Cerebellar nuclear complex (tissue), 1 donor: ENCODE data around the gene TSPAN14.
"Not testable (repeated sequence)": the region's sequence is repeated elsewhere in the genome, so short reads cannot be mapped to it uniquely, and the experiment has no call there.

Experiments used
- DNase-seq, 2 experiments: peaks; one replicate each; lab custom pipeline; 2025; lab: John Stamatoyannopoulos, UW

Gene TSPAN14, protein sequence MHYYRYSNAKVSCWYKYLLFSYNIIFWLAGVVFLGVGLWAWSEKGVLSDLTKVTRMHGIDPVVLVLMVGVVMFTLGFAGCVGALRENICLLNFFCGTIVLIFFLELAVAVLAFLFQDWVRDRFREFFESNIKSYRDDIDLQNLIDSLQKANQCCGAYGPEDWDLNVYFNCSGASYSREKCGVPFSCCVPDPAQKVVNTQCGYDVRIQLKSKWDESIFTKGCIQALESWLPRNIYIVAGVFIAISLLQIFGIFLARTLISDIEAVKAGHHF

DNA sequence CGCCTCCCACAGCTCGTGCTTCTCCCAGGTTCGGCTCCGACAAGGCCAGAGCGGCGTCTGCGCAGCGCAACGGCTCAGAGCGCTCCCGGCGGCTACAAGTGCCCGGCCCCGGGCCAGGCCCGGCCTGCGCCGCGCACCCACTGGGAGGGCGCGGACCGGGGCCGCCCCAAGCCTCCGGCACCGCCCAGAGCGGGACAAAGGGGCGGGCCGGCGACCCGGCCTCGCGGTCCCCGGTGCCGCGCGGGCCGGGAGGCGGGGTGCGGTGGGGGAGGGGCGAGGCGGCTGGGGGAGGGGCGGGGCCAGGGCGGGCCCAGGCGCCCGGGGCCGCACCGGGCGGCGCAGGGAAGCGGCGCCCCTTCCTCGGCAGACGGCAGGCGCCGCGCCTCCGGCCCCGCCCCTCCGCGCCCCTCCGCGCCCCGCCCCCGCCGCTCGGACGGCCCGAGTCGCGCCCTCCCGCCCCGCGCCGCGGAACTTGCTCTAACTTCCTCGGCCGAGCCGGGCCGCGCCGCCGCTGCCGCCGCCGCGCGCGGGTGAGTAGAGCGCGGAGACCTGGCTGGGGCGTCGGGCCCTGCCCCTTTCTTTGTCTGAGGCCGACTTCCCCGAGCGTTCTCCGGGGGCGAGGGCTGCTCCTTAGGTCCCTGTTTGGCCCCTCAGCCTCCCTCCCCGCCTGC, at the start of gene TSPAN14:
TSS of gene TSPAN14 (plus strand) at position 469 of the 671 bp plus-strand sequence. CDS start 34,924 bp downstream, outside the sequence.
- DNase-seq, result no peak

DNA sequence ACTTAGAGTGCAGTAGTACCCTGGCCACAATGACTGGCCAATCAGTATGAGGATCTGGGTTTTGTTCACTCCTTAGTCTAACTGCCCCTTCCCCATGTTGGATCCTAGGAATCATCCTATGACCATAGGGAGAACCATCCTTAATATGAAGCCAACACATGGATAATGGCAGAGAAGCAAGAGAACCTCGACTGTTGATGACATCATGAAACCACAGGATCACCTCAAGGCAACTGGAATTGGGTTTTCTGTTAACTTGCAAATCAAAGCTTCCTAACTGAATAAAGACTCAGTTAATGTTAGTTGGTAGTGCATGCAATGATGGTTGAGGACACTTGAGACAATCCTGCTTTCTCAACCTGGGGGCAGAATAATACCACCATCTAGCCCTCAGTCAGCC, 49.1 kb upstream of the TSPAN14 start:
- no peak for DNase-seq

DNA sequence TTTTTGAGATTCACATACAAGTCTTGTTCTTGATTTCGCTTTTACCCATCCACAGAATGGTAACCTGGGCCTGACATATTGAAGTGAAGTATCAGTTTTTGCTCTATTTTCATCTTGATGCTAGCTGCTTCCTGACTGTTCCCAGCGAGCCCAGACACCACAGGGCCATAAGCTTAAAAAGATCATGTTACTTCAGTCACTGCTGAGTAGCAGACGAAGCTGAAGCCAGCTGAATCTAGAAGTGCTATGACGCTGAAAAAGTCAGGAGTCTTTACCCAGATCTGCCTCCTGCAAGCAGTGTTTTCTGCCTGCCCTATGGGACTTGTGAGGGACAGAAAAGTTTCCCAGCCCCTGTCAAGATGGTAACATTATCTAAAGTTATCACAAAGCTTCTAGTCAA, 48.5 kb upstream of the TSPAN14 start:
- DNase-seq, result no peak

DNA sequence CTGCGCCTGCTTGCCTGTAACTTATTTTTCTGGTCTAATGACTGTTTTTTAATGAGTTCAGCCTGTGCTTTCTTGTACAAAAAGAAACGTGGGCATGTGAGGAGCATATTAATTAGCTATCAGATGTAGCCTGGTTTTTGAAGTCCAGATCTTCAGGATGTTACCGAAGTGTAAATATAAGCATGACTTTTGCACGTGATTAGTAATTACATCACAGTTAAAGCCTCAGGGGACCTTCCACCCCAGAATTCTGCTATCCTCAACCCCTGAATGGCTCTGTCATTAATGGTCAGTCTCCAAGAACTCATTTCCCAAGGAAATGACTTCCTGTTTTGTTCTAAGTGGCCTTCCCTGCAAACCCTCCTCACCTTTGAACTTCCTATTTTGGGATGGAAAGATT, 47.9 kb upstream of the TSPAN14 start:
- no peak for DNase-seq

DNA sequence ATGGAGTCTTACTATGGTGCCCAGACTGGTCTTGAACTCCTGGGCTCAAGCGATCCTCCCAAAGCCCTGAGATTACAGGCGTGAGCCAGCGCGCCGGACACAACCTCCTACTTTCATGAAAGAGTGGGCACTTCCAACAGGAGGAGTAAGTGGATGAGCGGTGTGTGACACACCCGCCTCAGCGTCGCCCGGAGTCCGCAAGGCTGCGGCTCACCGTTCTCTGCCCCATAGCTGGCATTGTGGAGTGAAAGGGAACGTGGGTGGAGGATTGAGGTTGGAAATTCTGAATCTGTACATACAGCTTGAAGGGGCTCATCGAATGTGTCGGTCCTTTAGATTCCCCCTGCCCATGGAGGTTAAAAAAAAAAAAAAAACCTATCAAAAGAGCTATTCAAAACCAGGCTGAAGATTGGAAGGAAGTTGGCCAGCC, 46.3 kb upstream of the TSPAN14 start:
- no peak for DNase-seq

DNA sequence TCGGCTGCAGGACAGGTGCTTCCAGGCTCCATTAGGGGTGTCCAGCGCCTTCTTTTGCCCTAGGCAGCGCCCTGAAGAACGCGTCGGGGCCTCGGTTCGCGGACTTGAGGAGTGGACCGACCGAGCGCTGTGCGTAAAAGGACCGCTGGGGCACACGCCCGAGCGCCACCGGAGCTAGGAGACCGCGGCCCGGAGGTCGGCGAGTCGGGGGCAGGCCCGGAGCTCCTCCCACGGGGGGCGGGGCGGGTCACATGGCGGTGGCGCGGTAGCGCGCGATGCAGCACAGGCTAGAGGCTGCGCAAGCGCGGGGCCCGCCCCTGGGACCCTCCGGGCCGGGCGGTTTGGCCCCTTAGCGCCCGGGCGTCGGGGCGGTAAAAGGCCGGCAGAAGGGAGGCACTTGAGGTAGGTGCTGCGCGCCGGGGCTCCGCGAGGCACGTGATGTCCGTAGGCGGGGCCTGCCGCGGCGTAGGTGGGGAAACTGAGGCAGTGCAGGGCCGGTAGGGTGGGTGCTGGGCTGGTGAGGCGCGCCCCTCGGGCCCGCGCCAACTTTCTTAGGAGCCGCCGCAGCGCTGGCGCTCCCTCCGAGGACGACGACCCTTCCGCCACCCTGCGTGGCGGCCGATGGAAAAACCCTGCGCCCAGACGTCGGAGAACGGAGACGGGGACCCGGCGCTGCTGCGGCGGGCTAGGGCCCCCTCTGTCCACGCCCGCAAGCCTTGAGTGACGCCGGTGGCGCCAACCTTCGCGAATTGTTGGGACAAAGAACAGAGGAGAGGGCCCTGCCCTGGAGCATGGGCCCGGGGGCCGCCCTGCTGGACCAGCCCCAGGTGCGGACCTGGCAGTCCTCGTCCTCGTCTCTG, 45.6 kb upstream of the TSPAN14 start, which contains the start of gene PRXL2A:
TSS of gene PRXL2A (plus strand) at position 310 of the 860 bp plus-strand sequence. CDS start 11,917 bp downstream, outside the sequence.
- DNase-seq, result no peak

DNA sequence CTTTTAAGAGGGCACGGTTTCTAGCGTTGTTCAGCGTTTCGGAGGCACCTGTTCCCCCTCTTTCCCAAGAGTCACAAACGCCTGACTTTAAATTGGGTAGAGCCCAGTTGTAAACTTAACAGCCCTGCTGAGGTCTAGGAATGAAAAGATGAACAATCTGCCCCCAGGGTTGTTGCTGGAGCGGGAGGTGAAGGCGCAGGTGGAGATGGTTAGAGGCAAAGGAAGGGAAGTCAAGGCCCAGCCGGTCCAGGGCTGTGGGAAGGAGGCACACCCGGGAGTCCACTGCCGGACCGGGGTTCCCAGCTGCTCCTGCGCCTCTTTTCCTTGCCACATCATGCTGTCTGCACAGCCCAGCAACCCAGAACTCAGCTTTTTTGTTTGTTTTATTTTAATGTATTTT, 45.0 kb upstream of the TSPAN14 start:
- no peak for DNase-seq

DNA sequence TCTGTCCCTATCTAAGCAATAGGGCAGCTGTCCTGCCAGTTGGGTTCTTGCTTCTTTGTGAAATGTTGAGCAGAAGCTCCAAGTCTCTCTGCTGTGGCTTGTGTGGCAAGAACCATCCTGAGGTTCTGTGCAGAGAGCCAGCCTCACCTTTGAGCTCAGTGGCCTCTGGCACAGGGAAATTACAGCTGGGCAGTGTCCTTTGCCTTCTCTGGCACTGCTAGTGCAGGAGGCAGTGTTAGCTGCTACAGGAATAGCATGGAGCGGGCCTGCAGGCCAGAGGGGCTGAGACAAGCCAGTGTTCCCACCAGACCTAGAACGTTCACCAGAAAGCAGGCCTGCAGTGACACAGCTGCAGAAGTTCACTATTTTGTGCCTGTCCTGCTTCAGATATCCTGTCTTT, 44.0 kb upstream of the TSPAN14 start:
- DNase-seq, result no peak

DNA sequence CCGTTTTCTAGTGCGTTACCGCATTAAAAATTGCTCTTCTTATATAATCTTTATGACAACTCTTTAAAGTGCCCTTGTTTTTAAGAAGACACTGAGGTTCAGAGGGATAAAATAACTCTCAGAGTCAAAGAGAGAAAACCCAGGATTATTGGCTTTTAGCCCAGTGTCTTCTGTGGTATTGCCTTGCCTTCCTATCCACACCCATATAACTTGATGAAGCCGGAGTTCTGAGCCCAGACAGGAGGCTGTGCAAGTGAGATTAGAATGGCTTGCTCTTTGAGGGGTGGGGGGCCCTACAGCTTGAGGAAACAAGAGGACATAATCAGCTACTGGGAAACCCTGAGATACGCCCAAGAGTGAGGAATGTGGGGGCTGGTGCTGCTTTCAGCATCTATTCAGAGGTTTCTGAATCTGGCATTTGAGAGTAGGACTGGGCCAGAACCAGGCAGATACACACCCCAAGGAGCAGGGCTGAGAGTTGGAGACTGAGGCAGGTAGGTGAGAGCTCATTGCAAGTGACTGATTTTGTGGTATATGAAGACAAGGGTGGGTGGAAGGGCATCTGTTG, 43.4 kb upstream of the TSPAN14 start:
- DNase-seq, result no peak

DNA sequence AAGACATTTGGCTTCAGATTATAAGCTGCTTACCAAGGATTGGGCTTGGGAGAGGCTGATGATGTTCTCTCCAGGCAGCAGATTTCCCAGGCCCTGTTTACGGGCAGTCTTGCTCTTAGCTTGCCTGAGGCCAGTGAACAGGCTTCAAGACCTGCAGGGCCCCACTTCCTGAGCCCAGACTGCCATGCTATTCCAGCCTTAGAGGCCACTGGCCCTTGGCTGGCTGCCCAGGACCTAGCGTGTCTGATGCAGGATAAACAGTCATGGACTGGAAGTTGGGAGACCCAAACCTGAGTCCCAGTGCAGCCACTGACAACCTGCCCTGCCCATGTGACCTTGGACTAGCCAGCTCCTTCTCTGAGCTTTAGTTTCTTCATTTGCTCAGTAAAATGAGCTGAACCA, 42.8 kb upstream of the TSPAN14 start:
- no peak for DNase-seq

DNA sequence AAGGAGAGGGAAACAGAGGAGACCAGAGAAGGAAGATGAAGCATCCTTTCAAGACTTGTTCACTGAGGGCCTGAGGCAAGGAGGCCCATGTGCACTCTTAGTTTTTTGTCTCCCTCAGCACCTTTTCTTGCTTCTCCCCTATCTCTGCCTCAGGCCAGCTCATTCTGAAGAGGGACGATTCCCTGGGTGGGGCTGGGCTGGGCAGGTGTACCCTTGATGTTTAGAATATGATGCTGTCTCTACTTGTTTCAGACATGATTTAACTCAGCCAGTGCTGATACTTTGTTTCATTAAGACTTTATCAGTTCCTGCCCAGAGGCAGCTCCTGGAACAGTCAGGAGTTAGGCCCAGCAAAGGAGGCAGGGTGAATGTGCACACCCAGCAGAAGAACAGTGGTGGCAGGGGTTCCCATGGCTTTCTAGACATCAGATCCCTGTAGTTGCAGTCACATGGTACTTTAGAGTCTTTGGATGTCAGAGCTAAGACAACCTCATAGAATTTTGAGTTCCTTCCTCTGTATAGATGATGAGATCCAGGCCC, 42.4 kb upstream of the TSPAN14 start:
- DNase-seq, result no peak

DNA sequence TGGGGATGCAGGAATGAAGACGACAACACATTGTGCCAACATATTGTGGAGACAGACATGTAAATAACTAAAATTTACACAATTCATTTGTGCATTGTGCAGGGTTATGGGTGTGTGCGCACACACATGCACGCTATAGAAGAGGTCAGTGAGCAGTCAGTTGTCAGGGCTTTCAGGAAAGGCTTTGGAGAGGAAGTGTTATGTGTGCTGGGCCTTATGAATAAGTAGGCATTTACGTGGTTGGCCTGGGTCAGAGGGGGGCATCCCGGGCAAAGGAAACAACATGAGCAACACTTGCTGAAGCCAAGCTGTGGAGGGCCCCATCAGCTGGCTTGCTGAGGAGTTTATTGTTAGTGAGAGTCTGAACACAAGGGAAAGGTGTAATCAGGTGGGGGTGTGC, 41.6 kb upstream of the TSPAN14 start:
- DNase-seq, result no peak

DNA sequence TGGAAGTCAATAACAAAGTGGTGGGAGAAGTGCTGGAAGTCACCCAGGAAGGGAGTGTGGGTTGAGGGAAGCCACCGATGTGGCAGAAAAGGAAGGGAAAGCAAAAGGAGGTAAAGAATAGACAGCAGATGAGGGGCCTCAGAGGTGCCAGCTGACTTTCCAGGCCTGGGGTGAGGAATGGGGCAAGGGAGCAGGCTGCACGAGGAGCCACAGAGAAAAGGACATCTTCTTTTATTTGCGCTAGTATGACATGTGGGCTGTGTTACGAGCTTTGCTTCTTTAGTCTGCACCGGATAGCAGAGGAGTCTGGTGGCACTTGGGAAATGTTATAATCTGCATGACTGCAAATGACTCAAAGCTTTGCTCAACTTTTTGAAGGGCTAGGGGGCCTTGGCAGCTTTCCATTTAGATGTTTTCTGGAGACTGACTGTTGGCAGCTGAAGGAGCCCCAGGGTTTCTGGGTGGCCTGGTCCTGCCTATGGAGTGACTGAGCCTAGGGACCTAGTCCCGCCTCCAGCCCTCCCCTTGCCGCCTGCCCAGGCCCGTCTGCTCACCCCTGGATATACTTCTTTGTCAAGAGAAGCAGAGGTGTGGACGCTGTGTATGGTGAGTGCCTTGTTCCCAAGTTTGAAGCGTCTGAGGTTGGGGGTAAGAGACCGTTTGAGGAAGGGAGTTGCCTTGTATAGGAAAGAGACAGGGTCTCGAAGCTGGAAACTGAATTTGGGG, 40.7 kb upstream of the TSPAN14 start:
- no peak for DNase-seq

DNA sequence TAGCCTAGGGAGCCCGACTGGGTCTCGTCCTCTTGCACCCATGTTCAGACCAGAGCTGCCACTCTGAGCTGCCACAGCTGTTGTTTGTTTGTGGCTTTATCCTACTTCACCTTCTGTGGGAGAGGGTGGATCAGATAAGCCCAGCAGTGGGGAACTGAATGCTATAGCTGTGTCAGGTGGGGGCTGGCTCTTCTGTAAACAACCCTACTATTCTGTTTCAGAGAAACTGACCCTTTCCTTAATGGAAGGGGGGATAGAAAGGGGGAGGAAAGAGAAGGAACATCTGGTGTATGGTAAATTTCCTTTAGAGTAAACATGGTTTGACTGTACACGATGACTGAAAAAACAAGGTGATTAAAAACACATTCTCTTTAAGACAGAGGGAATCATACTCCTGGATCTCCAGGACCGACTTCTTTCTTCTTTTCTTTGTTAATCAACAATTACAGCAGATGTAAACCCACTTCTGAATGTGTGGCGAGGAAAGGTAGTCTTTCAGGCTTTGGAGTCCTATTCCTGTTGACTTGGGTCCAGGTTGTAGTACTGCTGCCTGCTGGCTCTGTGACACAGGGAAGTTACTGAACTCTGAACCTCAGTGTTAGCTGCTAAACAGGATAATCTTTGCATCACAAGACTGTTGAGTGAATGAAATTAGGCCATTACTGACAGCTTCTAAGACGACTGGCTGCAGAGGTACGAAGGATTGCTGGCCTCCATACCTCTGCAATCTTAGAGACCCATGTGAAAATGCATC, 39.8 kb upstream of the TSPAN14 start:
- DNase-seq, result no peak

DNA sequence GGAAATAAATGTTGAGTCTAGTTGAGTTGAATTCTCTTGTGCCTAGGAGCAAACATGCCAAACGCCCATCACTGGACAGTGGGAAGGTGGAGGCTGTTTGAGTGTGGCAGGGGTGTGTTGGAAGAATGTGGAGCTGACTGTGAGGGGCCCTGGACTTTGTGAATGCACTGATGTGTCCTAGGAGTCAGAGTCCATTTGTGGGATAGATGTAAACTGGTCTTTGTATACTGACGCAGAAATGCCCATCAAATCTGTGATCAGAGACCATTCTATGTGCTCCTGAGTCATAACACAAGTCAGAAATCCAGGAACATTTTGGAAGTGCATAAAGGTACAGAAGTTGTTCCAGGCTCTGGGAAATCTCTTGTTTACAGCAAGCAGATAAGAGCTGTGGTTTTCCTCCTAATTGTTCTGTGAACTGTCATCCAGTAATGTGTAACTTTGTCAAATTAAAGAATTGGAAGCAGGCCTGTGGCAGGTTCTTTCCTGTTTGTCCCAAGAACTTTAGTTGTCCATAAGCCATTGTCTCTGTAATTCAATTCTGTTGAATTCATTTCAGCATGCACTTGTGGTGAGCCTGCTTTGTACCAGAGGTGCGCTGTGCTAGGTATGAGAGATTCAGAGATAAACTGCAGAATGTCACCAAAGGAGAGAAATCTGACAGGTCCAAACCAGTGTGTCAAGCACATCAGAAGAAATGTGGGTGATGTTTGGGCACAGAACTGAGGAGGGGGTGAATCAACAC, 38.2 kb upstream of the TSPAN14 start:
- DNase-seq, result no peak

DNA sequence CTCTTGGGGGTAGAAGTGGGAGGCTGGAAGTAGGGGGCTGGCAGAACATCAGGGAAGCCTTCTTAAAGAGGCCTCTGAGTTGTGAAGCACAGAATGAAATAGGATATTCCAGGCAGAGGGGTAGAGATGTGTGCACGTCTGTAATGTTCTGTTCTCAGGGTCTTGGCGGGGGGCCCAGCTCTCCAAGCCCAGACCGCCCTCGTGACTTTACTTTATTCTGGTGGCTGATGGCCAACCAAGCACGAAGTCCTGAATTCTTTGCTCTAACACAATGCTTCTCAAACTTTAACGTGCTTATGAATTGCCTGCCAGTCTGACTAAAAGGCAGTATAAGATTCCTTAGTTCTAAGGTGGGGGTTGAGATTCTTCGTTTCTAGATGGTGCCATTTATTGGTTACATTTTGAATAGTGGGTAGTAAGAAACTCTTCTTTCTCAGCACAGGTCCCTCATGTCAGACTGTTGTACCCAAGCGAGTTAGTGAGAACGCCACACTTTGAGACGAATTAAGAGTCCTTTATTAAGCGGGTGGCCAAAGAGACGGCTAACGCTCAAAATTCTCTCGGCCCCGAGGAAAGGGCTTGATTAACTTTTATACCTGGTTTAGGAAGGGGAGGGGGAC, 37.5 kb upstream of the TSPAN14 start:
- DNase-seq, result no peak

DNA sequence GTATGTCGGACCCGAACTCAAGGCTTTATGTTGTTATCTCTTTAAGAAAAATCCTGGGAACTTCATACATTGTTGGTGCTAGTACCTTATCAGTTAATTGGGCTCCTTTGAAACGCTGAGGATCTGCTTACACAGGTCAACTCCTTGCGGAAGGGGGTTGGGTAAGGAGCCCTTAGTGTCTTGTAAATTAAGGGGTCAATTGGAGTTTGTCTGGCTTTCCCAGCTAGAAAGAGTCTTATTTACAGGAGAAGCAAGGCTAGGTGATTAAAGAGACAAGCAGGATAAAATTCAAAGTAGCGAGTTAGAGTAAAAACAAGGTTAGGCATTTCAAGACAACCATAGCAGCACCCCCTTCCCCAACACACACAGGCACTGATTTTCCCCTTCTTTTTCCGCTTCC, 36.9 kb upstream of the TSPAN14 start:
- DNase-seq, result not testable (repeated sequence)

DNA sequence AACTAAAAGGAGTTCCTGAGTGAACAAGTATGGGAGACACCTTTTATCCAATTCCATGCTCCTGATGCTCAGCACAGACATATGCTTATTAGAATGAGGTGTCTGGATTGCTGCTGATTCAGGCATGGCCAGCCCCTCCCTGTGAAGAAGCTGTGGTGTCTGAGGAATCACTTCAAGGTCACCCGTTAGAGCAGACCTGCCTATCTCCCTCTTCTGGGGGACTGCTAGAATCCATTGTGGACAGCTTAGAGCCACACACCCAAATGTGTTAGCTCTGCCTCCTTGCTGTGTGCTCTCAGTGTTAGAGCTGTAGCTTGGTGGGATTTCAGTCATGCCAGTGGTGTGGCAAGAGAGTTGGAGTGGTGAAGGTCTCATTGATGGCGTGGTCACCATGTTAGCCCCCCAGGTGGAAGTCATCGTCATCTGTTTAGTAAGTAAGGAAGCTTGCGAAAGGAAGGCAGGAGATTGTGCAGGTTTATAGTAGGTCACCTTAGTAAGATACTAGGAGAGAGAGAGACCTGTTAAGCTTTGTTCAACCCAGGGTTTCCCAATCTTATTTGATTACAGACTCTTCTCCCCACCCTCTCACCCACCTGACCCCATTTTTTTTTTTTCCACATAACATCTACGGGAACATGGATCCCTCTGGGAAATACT, 32.9 kb upstream of the TSPAN14 start:
- DNase-seq, result no peak
